Endothelial cell (in vitro differentiated cells): ENCODE results near the gene SARS1. TPM values are rescaled to one million over a fixed set of nuclear protein-coding genes. Genes with fewer than 3 reads are reported as not detected.

Experiments
- DNase-seq: peaks from one replicate; pipeline ENCODE4 v3.0.0; 2021; ENCODE audit warnings: low spot score
- H3K27ac Mint-ChIP-seq: one replicate; pipeline ENCODE4 v1.8.0; 2021; ENCODE audit warnings: mixed read lengths, inconsistent platforms; ENCODE audit not compliant: unreplicated experiment
- H3K27me3 Mint-ChIP-seq: one replicate; pipeline ENCODE4 v1.8.0; 2021; ENCODE audit warnings: mild to moderate bottlenecking, moderate library complexity, mixed read lengths, inconsistent platforms; ENCODE audit not compliant: unreplicated experiment
- H3K36me3 Mint-ChIP-seq: one replicate; pipeline ENCODE4 v1.8.0; 2021; ENCODE audit warnings: mild to moderate bottlenecking, low read depth, mixed read lengths, inconsistent platforms; ENCODE audit not compliant: unreplicated experiment
- H3K4me1 Mint-ChIP-seq: one replicate; pipeline ENCODE4 v1.8.0; 2021; ENCODE audit warnings: mild to moderate bottlenecking, mixed read lengths, inconsistent platforms; ENCODE audit not compliant: unreplicated experiment
- H3K4me3 Mint-ChIP-seq: one replicate; pipeline ENCODE4 v1.8.0; 2021; ENCODE audit warnings: mild to moderate bottlenecking, mixed read lengths, inconsistent platforms; ENCODE audit not compliant: unreplicated experiment
- H3K9me3 Mint-ChIP-seq: one replicate; pipeline ENCODE4 v1.8.0; 2021; ENCODE audit warnings: mixed read lengths, inconsistent platforms; ENCODE audit not compliant: unreplicated experiment
- total RNA-seq: library from RNA; stranded (reverse); fragmentation: NEBNext Ultra II Directional; extraction: Animal tissue kit (Norgen Biotek cat#: 25700); gene quantifications from one replicate; pipeline ENCODE4 v1.2.1, GENCODE V29; 2021; ENCODE audit not compliant: unreplicated experiment
- TF ChIP-seq, protein P1 (sequence below): fragments of 200-600 bp; sonication (generic); IDR thresholded peaks from one replicate; pipeline ENCODE4 v1.5.0; 2021; ENCODE audit warnings: antibody characterized with exemption; ENCODE audit not compliant: unreplicated experiment

Gene SARS1
- total RNA-seq, 1 donor from 2014 or later: 125 TPM

DNA sequence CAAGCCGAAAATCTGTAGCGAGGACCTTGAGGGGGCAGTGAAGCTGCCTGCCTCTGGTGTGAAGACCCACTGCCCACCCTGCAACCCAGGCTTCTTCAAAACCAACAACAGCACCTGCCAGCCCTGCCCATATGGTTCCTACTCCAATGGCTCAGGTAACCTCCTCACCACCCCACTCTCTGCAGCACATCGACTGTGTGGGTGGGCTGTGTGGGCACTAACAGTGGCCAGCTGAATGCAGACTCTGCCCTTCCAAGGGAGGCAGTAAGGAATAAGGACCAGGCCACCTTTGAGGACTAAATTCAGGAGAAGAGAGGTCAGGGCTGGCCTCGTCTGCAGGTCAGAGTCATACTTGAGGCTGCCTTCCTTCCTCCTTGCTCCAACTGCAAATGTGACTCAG lies 25.5 kb upstream of the SARS1 start:
- TF ChIP-seq, protein P1, sequence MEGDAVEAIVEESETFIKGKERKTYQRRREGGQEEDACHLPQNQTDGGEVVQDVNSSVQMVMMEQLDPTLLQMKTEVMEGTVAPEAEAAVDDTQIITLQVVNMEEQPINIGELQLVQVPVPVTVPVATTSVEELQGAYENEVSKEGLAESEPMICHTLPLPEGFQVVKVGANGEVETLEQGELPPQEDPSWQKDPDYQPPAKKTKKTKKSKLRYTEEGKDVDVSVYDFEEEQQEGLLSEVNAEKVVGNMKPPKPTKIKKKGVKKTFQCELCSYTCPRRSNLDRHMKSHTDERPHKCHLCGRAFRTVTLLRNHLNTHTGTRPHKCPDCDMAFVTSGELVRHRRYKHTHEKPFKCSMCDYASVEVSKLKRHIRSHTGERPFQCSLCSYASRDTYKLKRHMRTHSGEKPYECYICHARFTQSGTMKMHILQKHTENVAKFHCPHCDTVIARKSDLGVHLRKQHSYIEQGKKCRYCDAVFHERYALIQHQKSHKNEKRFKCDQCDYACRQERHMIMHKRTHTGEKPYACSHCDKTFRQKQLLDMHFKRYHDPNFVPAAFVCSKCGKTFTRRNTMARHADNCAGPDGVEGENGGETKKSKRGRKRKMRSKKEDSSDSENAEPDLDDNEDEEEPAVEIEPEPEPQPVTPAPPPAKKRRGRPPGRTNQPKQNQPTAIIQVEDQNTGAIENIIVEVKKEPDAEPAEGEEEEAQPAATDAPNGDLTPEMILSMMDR: no peak
- no peak for DNase-seq
- Mint-ChIP-seq H3K27me3 (peaks cover 5% of the 10 kb centered on the region), H3K9me3 (no peaks in the 10 kb centered on the region), H3K4me1 (peaks cover 24% of the 10 kb centered on the region), H3K4me3 (no peak overlapping the region), H3K36me3 (peaks cover 8% of the 10 kb centered on the region), H3K27ac (no peak overlapping the region)

DNA sequence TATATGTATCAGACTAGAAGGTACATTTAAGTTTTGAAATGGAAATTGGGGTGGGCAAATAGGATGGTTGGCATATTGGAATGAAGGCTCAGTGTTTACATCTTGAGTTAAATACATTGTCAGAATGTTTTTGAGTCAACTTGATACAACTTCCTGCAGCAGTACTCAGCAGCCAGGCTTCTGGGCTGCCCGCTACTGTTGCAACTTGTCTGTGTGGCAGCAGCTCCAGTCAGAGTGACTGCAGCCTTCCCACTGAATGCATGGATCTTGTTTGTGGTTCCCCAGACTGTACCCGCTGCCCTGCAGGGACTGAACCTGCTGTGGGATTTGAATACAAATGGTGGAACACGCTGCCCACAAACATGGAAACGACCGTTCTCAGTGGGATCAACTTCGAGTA lies 24.9 kb upstream of the SARS1 start:
- H3K9me3 Mint-ChIP-seq: no peaks in the 10 kb centered on the region

DNA sequence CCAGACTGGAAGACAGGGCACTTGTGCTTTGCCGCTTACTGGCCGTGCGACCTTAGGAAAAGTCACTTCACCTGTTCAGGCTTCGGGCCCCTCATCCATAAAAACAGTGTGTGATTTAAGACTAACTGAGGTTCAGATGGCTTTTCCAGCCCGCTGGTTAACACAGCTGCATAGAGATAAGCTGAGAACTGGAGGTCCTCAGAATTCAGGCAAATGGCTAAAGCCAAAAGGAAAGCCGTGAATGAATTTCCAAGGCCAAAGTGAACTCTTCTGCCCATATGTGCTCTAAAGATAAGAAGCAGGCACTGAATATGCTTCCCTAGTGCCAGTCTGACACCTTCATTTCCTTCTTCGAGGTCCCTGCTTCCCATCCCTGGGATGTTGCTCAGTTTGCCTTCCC lies 23.5 kb upstream of the SARS1 start:
- Mint-ChIP-seq H3K4me3 (no peak overlapping the region), H3K27ac (no peak overlapping the region), H3K27me3 (peaks cover 6% of the 10 kb centered on the region), H3K9me3 (no peaks in the 10 kb centered on the region), H3K36me3 (peaks cover 7% of the 10 kb centered on the region), H3K4me1 (peaks cover 24% of the 10 kb centered on the region)
- no peak for DNase-seq
- TF ChIP-seq, protein P1: no peak

More for the DNA sequence above, 24.9 kb upstream of the SARS1 start:
- H3K4me1 Mint-ChIP-seq: peaks cover 24% of the 10 kb centered on the region
- no peak overlapping the region for H3K4me3 Mint-ChIP-seq
- DNase-seq: no peak
- peaks cover 5% of the 10 kb centered on the region for H3K27me3 Mint-ChIP-seq
- H3K27ac Mint-ChIP-seq: no peak overlapping the region
- H3K36me3 Mint-ChIP-seq: peaks cover 8% of the 10 kb centered on the region
- TF ChIP-seq, protein P1: no peak

DNA sequence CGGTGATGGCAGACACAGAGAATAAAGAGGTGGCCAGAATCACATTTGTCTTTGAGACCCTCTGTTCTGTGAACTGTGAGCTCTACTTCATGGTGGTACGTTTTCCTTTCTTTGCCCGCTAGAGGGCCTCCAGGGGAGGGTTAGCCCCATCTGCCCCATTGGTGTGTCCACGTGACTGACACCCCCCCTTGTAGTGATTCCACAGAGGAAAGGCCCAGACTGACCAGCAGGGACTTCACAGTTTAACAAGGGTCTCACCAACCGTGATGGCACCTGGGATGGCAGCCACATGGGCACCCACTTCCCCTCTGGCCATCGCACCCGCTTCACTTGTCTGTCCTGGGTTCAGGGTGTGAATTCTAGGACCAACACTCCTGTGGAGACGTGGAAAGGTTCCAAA lies 22.3 kb upstream of the SARS1 start:
- Mint-ChIP-seq H3K36me3 (no peaks in the 10 kb centered on the region), H3K4me3 (no peak overlapping the region), H3K27me3 (peaks cover 6% of the 10 kb centered on the region), H3K27ac (no peak overlapping the region), H3K9me3 (no peaks in the 10 kb centered on the region), H3K4me1 (peaks cover 24% of the 10 kb centered on the region)
- no peak for DNase-seq
- TF ChIP-seq, protein P1: no peak

DNA sequence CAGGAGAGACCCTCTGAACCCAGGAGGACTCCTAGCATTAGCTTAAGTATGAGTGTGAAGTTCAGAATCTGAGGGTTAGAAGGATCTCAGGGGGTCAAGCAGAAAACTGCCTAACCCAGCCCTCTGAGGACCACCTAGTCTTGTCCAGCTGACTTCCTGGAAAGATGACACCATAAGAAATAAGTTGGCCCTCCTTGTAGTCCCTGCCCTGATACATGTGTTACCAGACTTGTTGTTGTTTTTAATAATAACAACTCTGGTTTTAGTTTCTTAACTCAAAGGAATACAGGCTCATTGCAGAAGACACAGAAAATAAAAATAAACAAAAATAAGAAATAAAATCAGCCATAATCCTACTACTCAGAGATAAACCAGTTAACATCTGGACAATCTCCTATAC lies 21.8 kb upstream of the SARS1 start:
- TF ChIP-seq, protein P1: no peak
- H3K4me1 Mint-ChIP-seq: peaks cover 24% of the 10 kb centered on the region
- peaks cover 6% of the 10 kb centered on the region for H3K27me3 Mint-ChIP-seq
- H3K4me3 Mint-ChIP-seq: no peak overlapping the region
- H3K9me3 Mint-ChIP-seq: no peaks in the 10 kb centered on the region
- H3K36me3 Mint-ChIP-seq: no peaks in the 10 kb centered on the region
- no peak overlapping the region for H3K27ac Mint-ChIP-seq
- no peak for DNase-seq
